Naive thymus-derived CD4-positive, alpha-beta T cell (primary cell): Measurements from ENCODE around the gene UCHL3. TPM values are rescaled to one million over a fixed set of nuclear protein-coding genes. Genes with fewer than 3 reads are reported as not detected.
A peak's percentile ranks its signal among the peaks of the same experiment; 100 is the strongest.

Experiments
- ATAC-seq: fragments of 150-1000 bp; cut with Tn5 transposase; 2 replicates; pipeline ENCODE4 v1.10.0; 2021; ENCODE audit warnings: mild to moderate bottlenecking, moderate library complexity
- CTCF ChIA-PET: fragments of 350-600 bp; sonication (Branson Sonifier 250); formaldehyde crosslinking; loops from one replicate; lab custom pipeline; 2021; ENCODE audit warnings: antibody characterized with exemption; lab: Charles Lee
- POLR2A ChIA-PET: fragments of 350-600 bp; sonication (Branson Sonifier 250); formaldehyde crosslinking; loops from one replicate; lab custom pipeline; 2021; ENCODE audit warnings: antibody characterized with exemption, inconsistent platforms; lab: Charles Lee
- DNase-seq, 9 donors: peaks; one replicate each; pipeline versions ENCODE4 v3.0.0 to v3.0.0-alpha.2; 2020 to 2022; ENCODE audit warnings: mixed read lengths in 1 of 9
- H3K27ac ChIP-seq: one replicate; pipeline ENCODE4 v1.7.0; 2013; ENCODE audit warnings: mild to moderate bottlenecking, low read depth, low read length, moderate library complexity
- H3K27me3 ChIP-seq, 2 donors: one replicate each; pipeline ENCODE4 v1.7.0; 2013; ENCODE audit warnings: low read length in 2 of 2, mild to moderate bottlenecking in 2 of 2, moderate library complexity in 2 of 2; ENCODE audit not compliant: control insufficient read depth in 2 of 2, insufficient read depth in 2 of 2
- H3K36me3 ChIP-seq, 3 experiments: 1 replicate in 2 of 3; 2 replicates in 1 of 3; pipeline ENCODE4 v1.7.0; 2013; ENCODE audit warnings: low read length in 3 of 3, mild to moderate bottlenecking in 3 of 3, moderate library complexity in 1 of 3; ENCODE audit not compliant: insufficient read depth in 3 of 3, control insufficient read depth in 2 of 3
- H3K4me1 ChIP-seq, 2 donors: one replicate each; pipeline ENCODE4 v1.7.0; 2013; ENCODE audit warnings: low read length in 2 of 2, mild to moderate bottlenecking in 2 of 2, moderate library complexity in 1 of 2; ENCODE audit not compliant: control insufficient read depth in 2 of 2, insufficient read depth in 2 of 2
- H3K4me3 ChIP-seq: 2 replicates; pipeline ENCODE4 v1.7.0; 2013; ENCODE audit warnings: mild to moderate bottlenecking, low read length
- H3K9me3 ChIP-seq, 3 experiments: 1 replicate in 2 of 3; 2 replicates in 1 of 3; pipeline ENCODE4 v1.7.0; 2013; ENCODE audit warnings: low read length in 3 of 3; ENCODE audit not compliant: control insufficient read depth in 2 of 3
- H3K27ac Mint-ChIP-seq, 9 donors: one replicate each; pipeline ENCODE4 v1.8.0; 2020 to 2022; ENCODE audit warnings: mixed read lengths in 9 of 9, mild to moderate bottlenecking in 8 of 9, moderate library complexity in 5 of 9, inconsistent platforms in 2 of 9
- H3K27me3 Mint-ChIP-seq, 5 donors: one replicate each; pipeline ENCODE4 v1.8.0; 2021 to 2022; ENCODE audit warnings: mixed read lengths in 5 of 5, mild to moderate bottlenecking in 1 of 5
- H3K36me3 Mint-ChIP-seq, 5 donors: one replicate each; pipeline ENCODE4 v1.8.0; 2020 to 2022; ENCODE audit warnings: mixed read lengths in 5 of 5, mild to moderate bottlenecking in 3 of 5, inconsistent platforms in 1 of 5
- H3K4me1 Mint-ChIP-seq, 7 donors: one replicate each; pipeline ENCODE4 v1.8.0; 2020 to 2022; ENCODE audit warnings: mixed read lengths in 7 of 7, mild to moderate bottlenecking in 3 of 7, inconsistent platforms in 1 of 7
- H3K4me3 Mint-ChIP-seq, 10 donors: one replicate each; pipeline ENCODE4 v1.8.0; 2020 to 2022; ENCODE audit warnings: mild to moderate bottlenecking in 10 of 10, mixed read lengths in 10 of 10, moderate library complexity in 6 of 10, inconsistent platforms in 2 of 10
- H3K9me3 Mint-ChIP-seq, 11 donors: one replicate each; pipeline ENCODE4 v1.8.0; 2020 to 2022; ENCODE audit warnings: mixed read lengths in 11 of 11, mild to moderate bottlenecking in 4 of 11, inconsistent platforms in 1 of 11, moderate library complexity in 1 of 11
- intact Hi-C, 2 donors: fragments of 100-400 bp; cut with micrococcal nuclease; formaldehyde crosslinking; loops; one replicate each; pipeline ENCODE4 v1.15.1; 2023
- polyA plus RNA-seq, 2 donors: library from polyadenylated mRNA; unstranded; fragments of 300-500 nt; fragmentation: Illumina TruSeq; gene quantifications; one replicate each; pipeline ENCODE4 v1.2.3, GENCODE V29; 2021
- total RNA-seq, 6 experiments: library from RNA in 5 of 6; stranded (reverse) in 5 of 6; gene quantifications; 1 replicate in 5 of 6; 2 replicates in 1 of 6; pipeline ENCODE4 v1.2.3 and lab custom pipeline; 2021 to 2026

Gene UCHL3
- total and polyA plus RNA-seq, 7 experiments from 2014 or later = 18.6 to 60.0 (median 22.8) TPM

DNA sequence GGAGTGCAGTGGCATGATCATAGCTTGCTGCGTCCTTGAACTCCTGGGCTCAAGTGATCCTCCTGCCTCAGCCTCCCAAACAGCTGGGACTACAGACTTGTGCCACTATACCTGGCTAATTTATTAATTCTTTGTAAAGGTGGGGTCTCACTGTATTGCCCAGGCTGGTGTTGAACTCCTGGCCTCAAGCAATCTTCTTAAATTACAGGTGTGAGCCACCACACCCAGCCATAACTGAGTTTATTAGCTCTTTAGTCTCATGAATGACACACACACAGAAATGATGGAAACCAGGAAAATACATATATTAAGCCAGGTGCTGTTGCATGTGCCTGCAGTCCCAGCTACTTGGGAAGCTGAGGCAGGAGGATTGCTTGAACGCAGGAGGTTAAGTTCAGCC is 53.4 kb downstream of the UCHL3 start:
- Mint-ChIP-seq H3K4me3 (no peak overlapping the region), H3K4me1 (no peaks in the 10 kb centered on the region), H3K9me3 (no peaks in the 10 kb centered on the region), H3K36me3 (peaks cover 7 to 47% (median 27%) of the 10 kb centered on the region in 5 donors), H3K27ac (no peak overlapping the region), H3K27me3 (no peaks in the 10 kb centered on the region)
- DNase-seq = no peak
- ChIA-PET POLR2A (no interaction called here), CTCF (no interaction called here)
- Histone ChIP-seq H3K36me3 (peaks cover 0 to 15% (median 0%) of the 10 kb centered on the region in 3 experiments), H3K9me3 (no peaks in the 10 kb centered on the region), H3K27me3 (no peaks in the 10 kb centered on the region), H3K4me3 (no peak overlapping the region), H3K4me1 (no peaks in the 10 kb centered on the region), H3K27ac (no peak overlapping the region)
- intact Hi-C loops = no loop called here
- ATAC-seq = no peak

DNA sequence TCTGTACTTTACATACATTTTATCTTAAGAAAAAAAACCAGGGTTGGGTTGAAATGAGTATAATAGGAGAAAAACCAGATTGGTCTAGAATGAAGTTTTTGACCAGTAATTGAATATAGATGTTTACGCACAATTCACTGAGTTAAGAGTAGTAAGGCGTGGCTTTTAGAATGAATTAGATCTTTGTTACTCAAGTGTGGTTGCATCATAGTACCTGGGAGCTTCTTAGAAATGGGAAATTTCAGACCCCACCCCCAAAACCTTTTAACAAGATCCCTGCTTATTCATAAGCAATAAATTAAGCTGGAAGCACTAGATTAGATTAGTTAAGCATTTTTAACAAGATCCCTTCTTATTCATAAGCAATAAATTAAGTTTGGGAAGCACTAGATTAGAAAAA is 57.9 kb downstream of the UCHL3 start:
- Mint-ChIP-seq H3K36me3 (peaks cover 7 to 36% (median 19%) of the 10 kb centered on the region in 5 donors), H3K9me3 (no peaks in the 10 kb centered on the region), H3K27ac (no peak overlapping the region), H3K4me1 (no peaks in the 10 kb centered on the region), H3K27me3 (no peaks in the 10 kb centered on the region), H3K4me3 (no peak overlapping the region)
- DNase-seq (no peak), ATAC-seq (no peak)
- Histone ChIP-seq H3K36me3 (peaks cover 0 to 9% (median 0%) of the 10 kb centered on the region in 3 experiments), H3K9me3 (no peaks in the 10 kb centered on the region), H3K4me1 (no peaks in the 10 kb centered on the region), H3K4me3 (no peak overlapping the region), H3K27ac (no peak overlapping the region), H3K27me3 (no peaks in the 10 kb centered on the region)
- POLR2A ChIA-PET = no interaction called here
- intact Hi-C loops = no loop called here
- CTCF ChIA-PET = no interaction called here

DNA sequence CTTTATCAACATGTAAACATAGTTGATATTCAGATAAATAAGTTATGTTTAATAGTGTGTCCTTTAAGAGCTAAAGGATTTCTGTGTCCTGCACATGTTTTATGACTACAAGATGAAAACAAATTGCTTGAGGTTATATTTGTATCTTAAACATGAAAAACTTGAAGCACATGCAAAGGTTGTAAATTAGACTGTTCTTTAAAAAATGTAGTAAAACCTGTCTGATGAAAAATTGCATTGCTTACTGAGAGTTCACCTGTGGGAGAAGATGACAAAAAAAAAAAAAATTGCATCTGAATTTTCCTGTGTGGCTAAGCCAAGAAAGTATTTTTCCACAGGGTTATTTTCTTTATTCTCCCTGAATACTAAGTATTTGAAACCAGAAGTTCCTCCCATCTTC is 60.9 kb downstream of the UCHL3 start:
- DNase-seq = no peak

DNA sequence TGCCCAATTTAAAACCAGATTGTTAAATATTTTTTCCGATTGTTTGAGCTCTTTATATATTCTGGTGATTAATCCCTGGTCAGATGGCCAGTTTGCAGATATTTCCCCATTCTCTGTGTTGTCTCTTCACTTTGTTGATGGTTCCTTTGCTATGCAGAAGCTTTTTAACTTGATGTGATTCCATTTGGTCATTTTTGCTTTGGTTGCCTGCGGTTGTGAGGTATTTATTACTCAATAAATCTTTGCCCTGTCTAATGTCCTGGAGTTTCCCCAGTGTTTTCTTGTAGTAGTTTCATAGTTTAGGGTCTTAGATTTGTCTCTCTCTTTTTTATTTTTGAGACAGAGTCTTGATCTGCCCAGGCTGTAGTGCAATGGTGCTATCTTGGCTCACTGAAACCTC is 62.8 kb downstream of the UCHL3 start:
- Mint-ChIP-seq H3K4me1 (peaks cover 0 to 3% (median 0%) of the 10 kb centered on the region in 7 donors), H3K27ac (no peak overlapping the region), H3K9me3 (no peaks in the 10 kb centered on the region), H3K27me3 (no peaks in the 10 kb centered on the region), H3K36me3 (peaks cover 0 to 42% (median 12%) of the 10 kb centered on the region in 5 donors), H3K4me3 (no peak overlapping the region)
- Histone ChIP-seq H3K36me3 (no peaks in the 10 kb centered on the region), H3K27me3 (no peaks in the 10 kb centered on the region), H3K4me1 (no peaks in the 10 kb centered on the region), H3K27ac (no peak overlapping the region), H3K4me3 (no peak overlapping the region), H3K9me3 (no peaks in the 10 kb centered on the region)
- CTCF ChIA-PET = no interaction called here
- ATAC-seq (no peak), DNase-seq (no peak)
- POLR2A ChIA-PET = no interaction called here
- intact Hi-C loops = no loop called here

More for the DNA sequence above, 60.9 kb downstream of the UCHL3 start:
- Mint-ChIP-seq H3K4me3 (no peak overlapping the region), H3K27me3 (no peaks in the 10 kb centered on the region), H3K36me3 (peaks cover 7 to 49% (median 26%) of the 10 kb centered on the region in 5 donors), H3K27ac (no peak overlapping the region), H3K4me1 (peaks cover 0 to 2% (median 0%) of the 10 kb centered on the region in 7 donors), H3K9me3 (no peaks in the 10 kb centered on the region)
- ChIA-PET CTCF (no interaction called here), POLR2A (no interaction called here)
- Histone ChIP-seq H3K27ac (no peak overlapping the region), H3K27me3 (no peaks in the 10 kb centered on the region), H3K4me3 (no peak overlapping the region), H3K4me1 (no peaks in the 10 kb centered on the region), H3K9me3 (no peaks in the 10 kb centered on the region), H3K36me3 (peaks cover 0 to 9% (median 0%) of the 10 kb centered on the region in 3 experiments)
- no peak for ATAC-seq
- intact Hi-C loops = no loop called here

DNA sequence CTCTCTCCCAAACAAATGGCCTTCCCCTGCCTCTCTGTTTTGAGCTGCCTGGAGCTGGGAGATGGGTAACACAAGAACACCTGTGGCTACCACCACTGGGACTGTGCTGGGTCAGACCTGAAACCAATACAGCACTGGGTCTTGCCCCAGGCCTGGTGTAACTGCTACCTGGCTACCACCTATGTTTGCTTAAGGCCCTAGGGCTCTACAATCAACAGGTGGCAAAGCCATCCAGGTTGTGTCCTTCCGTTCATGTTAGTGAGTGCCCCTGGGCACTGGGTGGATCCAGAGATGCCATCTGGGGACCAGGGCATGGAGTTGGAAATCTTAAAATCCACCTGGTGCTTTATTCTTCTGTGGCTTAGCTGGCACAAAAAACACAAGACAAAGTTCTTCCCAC is 67.6 kb downstream of the UCHL3 start:
- CTCF ChIA-PET = no interaction called here
- peaks cover 0 to 42% (median 13%) of the 10 kb centered on the region in 5 donors for H3K36me3 Mint-ChIP-seq
- Histone ChIP-seq H3K9me3 (no peaks in the 10 kb centered on the region), H3K4me3 (no peak overlapping the region), H3K27ac (no peak overlapping the region), H3K27me3 (no peaks in the 10 kb centered on the region), H3K36me3 (no peaks in the 10 kb centered on the region), H3K4me1 (no peaks in the 10 kb centered on the region)
- ATAC-seq = no peak
- no peak overlapping the region for H3K27ac Mint-ChIP-seq
- no peak overlapping the region for H3K4me3 Mint-ChIP-seq
- H3K4me1 Mint-ChIP-seq = peaks cover 0 to 3% (median 0%) of the 10 kb centered on the region in 7 donors
- H3K9me3 Mint-ChIP-seq = no peaks in the 10 kb centered on the region
- no peak for DNase-seq
- POLR2A ChIA-PET = no interaction called here
- intact Hi-C loops = no loop called here
- H3K27me3 Mint-ChIP-seq = no peaks in the 10 kb centered on the region

DNA sequence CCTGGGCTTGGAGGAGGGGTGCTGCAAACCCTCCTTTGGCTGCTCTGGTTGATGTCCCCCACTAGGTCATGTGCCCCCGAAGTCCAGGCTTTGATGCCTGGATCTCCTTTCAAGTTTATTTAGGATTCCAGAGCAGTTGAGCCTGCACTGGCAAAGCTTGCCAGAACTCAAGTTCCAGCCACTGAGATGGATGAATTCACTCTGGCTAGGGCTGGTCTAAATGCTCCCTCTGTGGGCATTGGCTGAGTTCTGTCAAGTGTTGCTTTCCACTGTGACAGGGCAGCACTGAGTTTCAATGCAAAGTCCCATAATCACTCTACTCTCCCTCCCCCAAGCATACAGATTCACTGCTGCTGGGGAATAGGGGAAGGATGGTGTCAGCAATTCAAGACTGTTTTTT is 68.7 kb downstream of the UCHL3 start:
- Histone ChIP-seq H3K4me1 (no peaks in the 10 kb centered on the region), H3K36me3 (no peaks in the 10 kb centered on the region), H3K27ac (no peak overlapping the region), H3K9me3 (no peaks in the 10 kb centered on the region), H3K27me3 (no peaks in the 10 kb centered on the region), H3K4me3 (no peak overlapping the region)
- DNase-seq (no peak), ATAC-seq (no peak)
- Mint-ChIP-seq H3K27ac (no peak overlapping the region), H3K27me3 (no peaks in the 10 kb centered on the region), H3K36me3 (peaks cover 0 to 36% (median 8%) of the 10 kb centered on the region in 5 donors), H3K4me3 (no peak overlapping the region), H3K9me3 (no peaks in the 10 kb centered on the region), H3K4me1 (peaks cover 0 to 2% (median 0%) of the 10 kb centered on the region in 7 donors)
- ChIA-PET POLR2A (no interaction called here), CTCF (no interaction called here)
- intact Hi-C loops = no loop called here

DNA sequence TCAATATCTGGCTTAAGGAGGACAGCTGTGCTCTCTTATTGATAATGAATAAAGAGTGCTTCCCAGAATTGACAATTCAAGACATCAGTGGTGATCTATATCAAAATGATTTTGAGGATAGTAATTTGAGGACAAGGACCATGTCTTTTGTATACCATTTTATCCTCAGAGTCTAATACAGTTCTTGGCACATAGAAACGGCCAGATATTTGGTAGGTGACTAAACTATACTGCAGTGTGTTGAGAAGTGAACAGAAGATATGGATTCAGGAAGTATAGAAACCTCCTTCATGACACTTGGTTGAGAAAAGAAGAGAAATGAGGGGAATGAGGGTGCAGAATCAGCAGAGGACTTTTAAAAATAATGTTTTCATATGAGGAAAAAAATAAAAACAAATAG is 70.4 kb downstream of the UCHL3 start:
- H3K4me1 Mint-ChIP-seq = peaks cover 0 to 2% (median 0%) of the 10 kb centered on the region in 7 donors
- H3K4me1 ChIP-seq = no peaks in the 10 kb centered on the region
- peak overlapping the region in 1 of 9 donors; percentile 9 for H3K27ac Mint-ChIP-seq
- intact Hi-C loops = no loop called here
- no peaks in the 10 kb centered on the region for H3K9me3 Mint-ChIP-seq
- H3K4me3 Mint-ChIP-seq = no peak overlapping the region
- H3K27me3 Mint-ChIP-seq = no peaks in the 10 kb centered on the region
- no peaks in the 10 kb centered on the region for H3K9me3 ChIP-seq
- H3K4me3 ChIP-seq = no peak overlapping the region
- H3K27me3 ChIP-seq = no peaks in the 10 kb centered on the region
- no peaks in the 10 kb centered on the region for H3K36me3 ChIP-seq
- H3K36me3 Mint-ChIP-seq = peaks cover 3 to 45% (median 13%) of the 10 kb centered on the region in 5 donors
- POLR2A ChIA-PET = no interaction called here
- CTCF ChIA-PET = no interaction called here
- ATAC-seq (no peak), DNase-seq (no peak)
- no peak overlapping the region for H3K27ac ChIP-seq
